Liver (tissue), 9 donors: ENCODE measurements around the gene STARD3. TPM values are rescaled to one million over a fixed set of nuclear protein-coding genes. Genes with fewer than 3 reads are reported as not detected.

ENCODE experiments used
- DNase-seq: peaks from one replicate; pipeline ENCODE4 v3.0.0-alpha.2; 2017; ENCODE audit warnings: low spot score
- H3K27ac ChIP-seq, 2 donors: one replicate each; pipeline ENCODE4 v1.7.0; 2013; ENCODE audit warnings: inconsistent platforms in 2 of 2, low read length in 2 of 2, control low read depth in 1 of 2, low read depth in 1 of 2, mild to moderate bottlenecking in 1 of 2
- H3K27me3 ChIP-seq, 4 donors: one replicate each; pipeline versions ENCODE4 v1.6.1 to v1.7.0; 2013; ENCODE audit warnings: low read length in 3 of 4, inconsistent platforms in 1 of 4, mild to moderate bottlenecking in 1 of 4, moderate library complexity in 1 of 4; ENCODE audit not compliant: control insufficient read depth in 4 of 4, insufficient read depth in 4 of 4
- H3K36me3 ChIP-seq, 4 donors: one replicate each; pipeline versions ENCODE4 v1.6.1 to v1.7.0; 2013; ENCODE audit warnings: low read length in 3 of 4, mild to moderate bottlenecking in 3 of 4, low read depth in 1 of 4, moderate library complexity in 1 of 4; ENCODE audit not compliant: control insufficient read depth in 4 of 4, insufficient read depth in 3 of 4
- H3K4me1 ChIP-seq, 4 donors: one replicate each; pipeline versions ENCODE4 v1.6.1 to v1.7.0; 2013; ENCODE audit warnings: low read length in 3 of 4, mild to moderate bottlenecking in 3 of 4, moderate library complexity in 1 of 4; ENCODE audit not compliant: control insufficient read depth in 4 of 4, insufficient read depth in 4 of 4
- H3K4me3 ChIP-seq, 3 donors: one replicate each; pipeline versions ENCODE4 v1.6.1 to v1.7.0; 2013; ENCODE audit warnings: low read length in 3 of 3, control low read depth in 1 of 3, low read depth in 1 of 3, mild to moderate bottlenecking in 1 of 3
- H3K9ac ChIP-seq, 2 donors: one replicate each; pipeline ENCODE4 v1.7.0; 2013; ENCODE audit warnings: low read length in 2 of 2, mild to moderate bottlenecking in 2 of 2, moderate library complexity in 2 of 2, control low read depth in 1 of 2, low read depth in 1 of 2
- H3K9me3 ChIP-seq, 4 donors: one replicate each; pipeline versions ENCODE4 v1.6.1 to v1.7.0; 2013; ENCODE audit warnings: low read length in 3 of 4; ENCODE audit not compliant: control insufficient read depth in 4 of 4
- CTCF ChIP-seq: fragments of 150-350 bp; IDR thresholded peaks from 2 replicates; pipeline ENCODE4 v1.5.1; 2017; ENCODE audit warnings: improper control_type of control experiment, low read depth, low read length; ENCODE audit not compliant: missing input control
- HNF4A ChIP-seq, 2 donors: conservative IDR thresholded peaks; 2 replicates each; pipeline ENCODE4 v1.6.1; 2016; ENCODE audit warnings: antibody characterized with exemption in 2 of 2, mild to moderate bottlenecking in 2 of 2
- JUND ChIP-seq, 2 donors: IDR thresholded peaks; 2 replicates each; pipeline ENCODE4 v1.6.1; 2016; ENCODE audit warnings: antibody characterized with exemption in 2 of 2
- MAX ChIP-seq: IDR thresholded peaks from 2 replicates; pipeline ENCODE4 v1.6.1; 2016; ENCODE audit warnings: antibody characterized with exemption
- RAD21 ChIP-seq, 2 donors: IDR thresholded peaks; 2 replicates each; pipeline ENCODE4 v1.6.1; 2016; ENCODE audit warnings: antibody characterized with exemption in 2 of 2, mild to moderate bottlenecking in 2 of 2
- REST ChIP-seq: IDR thresholded peaks from 2 replicates; pipeline ENCODE4 v1.6.1; 2016; ENCODE audit warnings: antibody characterized with exemption, mild to moderate bottlenecking
- RXRA ChIP-seq, 2 donors: IDR thresholded peaks; 2 replicates each; pipeline ENCODE4 v1.6.1; 2017 to 2018; ENCODE audit warnings: antibody characterized with exemption in 2 of 2, mild to moderate bottlenecking in 1 of 2
- WGBS: extraction: QIAGEN DNeasy Blood & Tissue Kit; methylation state at CpG from one replicate; pipeline ENCODE4 v1.1.7; 2013; 5-methylcytosine and 5-hydroxymethylcytosine counted together
- polyA plus RNA-seq, 2 donors: library from polyadenylated mRNA; stranded (reverse) in 1 of 2; unstranded in 1 of 2; fragments of 200-250 nt in 1 of 2; fragments of >200 nt in 1 of 2; fragmentation: Nextera tagmentation in 1 of 2; extraction: Ambion mirVana in 1 of 2; gene quantifications; one replicate each; pipeline versions ENCODE4 v1.2.1 to v1.2.3, GENCODE V29; 2013 to 2015
- total RNA-seq, 2 donors: library from RNA; depleted of rRNA; stranded (reverse); fragments of >200 nt; gene quantifications; one replicate each; pipeline ENCODE4 v1.2.3, GENCODE V29; 2014
- donor health status: healthy.
- donor health status: healthy.
- donor health status: healthy.
- donor health status: healthy.
- donor health status: healthy.

STARD3 gene
- total and polyA plus RNA-seq, 4 donors: 15.0 to 34.0 (median 23.2) TPM

- H3K4me1 ChIP-seq: peaks cover 27 to 54% (median 43%) of the 10 kb centered on the region in 4 donors
- no peak within 1 kb of the TSS for H3K27ac ChIP-seq
These were observed 31.3 kb downstream of the STARD3 start, which contains the start of gene PNMT for GRCh38 chr17:39667945-39668924. TSS of gene PNMT (plus strand) at chr17:39668453. CDS start at chr17:39668476, 23 bp downstream.

GRCh38 chr17:39669897-39670735 is 33.2 kb downstream of the STARD3 start:
- H3K9ac ChIP-seq: no peak overlapping the region
- H3K9me3 ChIP-seq: no peaks in the 10 kb centered on the region
- H3K4me3 ChIP-seq: no peak overlapping the region
- no peak for TF ChIP-seq RXRA (IDR thresholded peaks at IDR 0.05)
- no peak for TF ChIP-seq MAX
- no peak for TF ChIP-seq JUND (IDR thresholded peaks at IDR 0.05)
- peaks cover 19 to 37% (median 26%) of the 10 kb centered on the region in 4 donors for H3K4me1 ChIP-seq
- no peak for DNase-seq
- no peaks in the 10 kb centered on the region for H3K27me3 ChIP-seq
- no peak overlapping the region for H3K27ac ChIP-seq
- WGBS: 94% methylated on average over 23 of the region's 23 CpGs
- H3K36me3 ChIP-seq: no peaks in the 10 kb centered on the region

More at GRCh38 chr17:39667945-39668924, 31.3 kb downstream of the STARD3 start, which contains the start of gene PNMT:
- Histone ChIP-seq H3K36me3 (no peaks in the 10 kb centered on the region), H3K9me3 (no peaks in the 10 kb centered on the region), H3K4me3 (peak within 1 kb of the TSS in 1 of 3 donors; percentile 34), H3K9ac (peak within 1 kb of the TSS in 1 of 2 donors; percentile 2), H3K27me3 (no peaks in the 10 kb centered on the region)
- TF ChIP-seq RAD21 (IDR thresholded peaks at IDR 0.05): peak; percentile 48 to 73
- TF ChIP-seq CTCF: peak; percentile 50
- no peak for TF ChIP-seq REST
- no peak for TF ChIP-seq HNF4A (conservative IDR thresholded peaks at IDR 0.05)
- peak; percentile 82 for DNase-seq
- 4% methylated on average over 85 of the region's 85 CpGs for WGBS
